ENCODE measurements around the gene OLFML2B.
A peak's percentile ranks its signal among the peaks of the same experiment; 100 is the strongest.

DNA sequence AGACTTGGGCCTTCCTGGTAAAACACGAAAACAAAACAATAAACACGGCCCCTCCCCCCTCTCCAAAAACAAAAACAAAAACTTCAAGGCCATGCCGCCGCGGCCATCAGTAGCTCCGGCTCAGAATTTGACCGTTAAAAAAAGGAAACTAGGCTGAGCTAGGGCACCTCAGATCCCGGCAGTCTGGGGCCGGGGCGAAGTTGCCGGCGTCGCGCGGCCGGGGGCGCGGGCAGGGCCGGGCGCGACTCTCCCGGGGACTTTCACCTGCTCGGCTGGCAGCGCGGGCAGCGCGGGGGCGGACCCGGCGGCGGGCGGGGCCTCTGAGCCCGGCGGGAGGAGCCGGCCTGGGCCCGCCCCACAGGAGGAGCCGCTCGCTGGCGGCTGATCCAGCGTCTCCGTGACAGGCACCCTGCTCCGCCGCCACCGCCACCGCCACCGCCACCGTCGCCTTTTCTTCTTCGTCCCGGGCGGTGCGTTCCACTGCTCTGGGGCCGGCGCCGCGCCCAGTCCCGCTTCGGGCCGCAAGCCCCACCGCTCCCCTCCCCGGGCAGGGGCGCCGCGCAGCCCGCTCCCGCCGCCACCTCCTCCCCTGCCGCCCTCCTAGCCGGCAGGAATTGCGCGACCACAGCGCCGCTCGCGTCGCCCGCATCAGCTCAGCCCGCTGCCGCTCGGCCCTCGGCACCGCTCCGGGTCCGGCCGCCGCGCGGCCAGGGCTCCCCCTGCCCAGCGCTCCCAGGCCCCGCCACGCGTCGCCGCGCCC lies 45.8 kb upstream of the OLFML2B start, which contains the start of gene NOS1AP:
- TF ChIP-seq, protein P1, sequence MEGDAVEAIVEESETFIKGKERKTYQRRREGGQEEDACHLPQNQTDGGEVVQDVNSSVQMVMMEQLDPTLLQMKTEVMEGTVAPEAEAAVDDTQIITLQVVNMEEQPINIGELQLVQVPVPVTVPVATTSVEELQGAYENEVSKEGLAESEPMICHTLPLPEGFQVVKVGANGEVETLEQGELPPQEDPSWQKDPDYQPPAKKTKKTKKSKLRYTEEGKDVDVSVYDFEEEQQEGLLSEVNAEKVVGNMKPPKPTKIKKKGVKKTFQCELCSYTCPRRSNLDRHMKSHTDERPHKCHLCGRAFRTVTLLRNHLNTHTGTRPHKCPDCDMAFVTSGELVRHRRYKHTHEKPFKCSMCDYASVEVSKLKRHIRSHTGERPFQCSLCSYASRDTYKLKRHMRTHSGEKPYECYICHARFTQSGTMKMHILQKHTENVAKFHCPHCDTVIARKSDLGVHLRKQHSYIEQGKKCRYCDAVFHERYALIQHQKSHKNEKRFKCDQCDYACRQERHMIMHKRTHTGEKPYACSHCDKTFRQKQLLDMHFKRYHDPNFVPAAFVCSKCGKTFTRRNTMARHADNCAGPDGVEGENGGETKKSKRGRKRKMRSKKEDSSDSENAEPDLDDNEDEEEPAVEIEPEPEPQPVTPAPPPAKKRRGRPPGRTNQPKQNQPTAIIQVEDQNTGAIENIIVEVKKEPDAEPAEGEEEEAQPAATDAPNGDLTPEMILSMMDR (IDR thresholded peaks at IDR 0.05): no peak
- TF ChIP-seq POLR2AphosphoS5 (IDR thresholded peaks at IDR 0.05): peak; percentile 32
